ENCODE results near the gene HEBP1.

HEBP1 gene

GRCh38 chr12:13027032-13027431 is 27.0 kb upstream of the HEBP1 start:
- no peaks in the 10 kb centered on the region for H3K4me1 ChIP-seq
- TF ChIP-seq, protein P1, sequence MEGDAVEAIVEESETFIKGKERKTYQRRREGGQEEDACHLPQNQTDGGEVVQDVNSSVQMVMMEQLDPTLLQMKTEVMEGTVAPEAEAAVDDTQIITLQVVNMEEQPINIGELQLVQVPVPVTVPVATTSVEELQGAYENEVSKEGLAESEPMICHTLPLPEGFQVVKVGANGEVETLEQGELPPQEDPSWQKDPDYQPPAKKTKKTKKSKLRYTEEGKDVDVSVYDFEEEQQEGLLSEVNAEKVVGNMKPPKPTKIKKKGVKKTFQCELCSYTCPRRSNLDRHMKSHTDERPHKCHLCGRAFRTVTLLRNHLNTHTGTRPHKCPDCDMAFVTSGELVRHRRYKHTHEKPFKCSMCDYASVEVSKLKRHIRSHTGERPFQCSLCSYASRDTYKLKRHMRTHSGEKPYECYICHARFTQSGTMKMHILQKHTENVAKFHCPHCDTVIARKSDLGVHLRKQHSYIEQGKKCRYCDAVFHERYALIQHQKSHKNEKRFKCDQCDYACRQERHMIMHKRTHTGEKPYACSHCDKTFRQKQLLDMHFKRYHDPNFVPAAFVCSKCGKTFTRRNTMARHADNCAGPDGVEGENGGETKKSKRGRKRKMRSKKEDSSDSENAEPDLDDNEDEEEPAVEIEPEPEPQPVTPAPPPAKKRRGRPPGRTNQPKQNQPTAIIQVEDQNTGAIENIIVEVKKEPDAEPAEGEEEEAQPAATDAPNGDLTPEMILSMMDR (IDR thresholded peaks at IDR 0.05) = no peak
- H2AFZ ChIP-seq = no peak overlapping the region
- no peaks in the 10 kb centered on the region for H3K9me3 ChIP-seq (ENCODE audit: control insufficient read depth, low read length)
- H3K79me2 ChIP-seq = no peaks in the 10 kb centered on the region
- no peak overlapping the region for H3K4me2 ChIP-seq (ENCODE audit: low read length)
- no peak overlapping the region for H3K27ac ChIP-seq
- no peak overlapping the region for H3K9ac ChIP-seq
- no peak overlapping the region for H3K4me3 ChIP-seq (ENCODE audit: low read depth, low read length)
- no peaks in the 10 kb centered on the region for H3K36me3 ChIP-seq (ENCODE audit: control insufficient read depth, insufficient read depth, low read length)
- no peaks in the 10 kb centered on the region for H3K27me3 ChIP-seq (ENCODE audit: control insufficient read depth, insufficient read depth, low read length)

DNA sequence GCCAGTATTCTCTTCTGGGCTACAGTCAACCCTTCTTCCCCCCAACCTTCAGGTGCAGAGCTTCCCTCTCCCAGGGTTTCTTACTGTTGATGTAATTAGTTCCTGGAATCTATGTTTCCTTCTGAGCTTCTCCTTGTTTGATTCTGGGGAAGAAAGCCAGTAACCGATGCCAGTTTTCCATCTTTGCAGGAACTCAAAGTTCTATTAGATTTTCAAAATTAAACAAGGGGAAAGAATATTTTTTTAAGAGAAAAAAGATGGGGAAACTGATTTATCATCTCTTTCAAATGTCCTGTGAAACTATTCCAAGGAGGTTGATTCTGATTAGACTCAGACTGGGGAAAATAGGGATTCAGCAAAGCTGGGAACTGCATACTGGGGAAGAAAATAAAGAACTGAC is 26.2 kb upstream of the HEBP1 start:
- no peak overlapping the region for H3K27ac ChIP-seq
- H3K4me3 ChIP-seq (ENCODE audit: low read depth, low read length) = no peak overlapping the region
- no peak overlapping the region for H3K4me2 ChIP-seq (ENCODE audit: low read length)
- no peaks in the 10 kb centered on the region for H3K79me2 ChIP-seq
- no peak overlapping the region for H2AFZ ChIP-seq
- H3K36me3 ChIP-seq (ENCODE audit: control insufficient read depth, insufficient read depth, low read length) = no peaks in the 10 kb centered on the region
- no peak overlapping the region for H3K9ac ChIP-seq
- no peaks in the 10 kb centered on the region for H3K4me1 ChIP-seq
- H3K9me3 ChIP-seq (ENCODE audit: control insufficient read depth, low read length) = no peaks in the 10 kb centered on the region
- H3K27me3 ChIP-seq (ENCODE audit: control insufficient read depth, insufficient read depth, low read length) = no peaks in the 10 kb centered on the region
- TF ChIP-seq, protein P1 (IDR thresholded peaks at IDR 0.05) = no peak

GRCh38 chr12:13024531-13024916 is 24.5 kb upstream of the HEBP1 start:
- no peaks in the 10 kb centered on the region for H3K36me3 ChIP-seq (ENCODE audit: control insufficient read depth, insufficient read depth, low read length)
- H3K4me1 ChIP-seq = no peaks in the 10 kb centered on the region
- H3K79me2 ChIP-seq = no peaks in the 10 kb centered on the region
- no peaks in the 10 kb centered on the region for H3K27me3 ChIP-seq (ENCODE audit: control insufficient read depth, insufficient read depth, low read length)
- no peak overlapping the region for H3K27ac ChIP-seq
- H3K9ac ChIP-seq = no peak overlapping the region
- no peak overlapping the region for H2AFZ ChIP-seq
- H3K9me3 ChIP-seq (ENCODE audit: control insufficient read depth, low read length) = no peaks in the 10 kb centered on the region
- TF ChIP-seq, protein P1 (IDR thresholded peaks at IDR 0.05) = no peak
- no peak overlapping the region for H3K4me3 ChIP-seq (ENCODE audit: low read depth, low read length)
- H3K4me2 ChIP-seq (ENCODE audit: low read length) = no peak overlapping the region

- Histone ChIP-seq H3K27me3 (ENCODE audit: control insufficient read depth, insufficient read depth, low read length) (no peaks in the 10 kb centered on the region), H3K9me3 (ENCODE audit: control insufficient read depth, low read length) (no peaks in the 10 kb centered on the region), H3K4me2 (ENCODE audit: low read length) (no peak overlapping the region), H2AFZ (no peak overlapping the region), H3K9ac (no peak overlapping the region), H3K4me3 (ENCODE audit: low read depth, low read length) (no peak overlapping the region), H3K36me3 (ENCODE audit: control insufficient read depth, insufficient read depth, low read length) (no peaks in the 10 kb centered on the region), H3K4me1 (no peaks in the 10 kb centered on the region), H3K79me2 (no peaks in the 10 kb centered on the region), H3K27ac (no peak overlapping the region)
- TF ChIP-seq, protein P1 (IDR thresholded peaks at IDR 0.05) = no peak
Observed at GRCh38 chr12:13023811-13024530, 23.9 kb upstream of the HEBP1 start.

DNA sequence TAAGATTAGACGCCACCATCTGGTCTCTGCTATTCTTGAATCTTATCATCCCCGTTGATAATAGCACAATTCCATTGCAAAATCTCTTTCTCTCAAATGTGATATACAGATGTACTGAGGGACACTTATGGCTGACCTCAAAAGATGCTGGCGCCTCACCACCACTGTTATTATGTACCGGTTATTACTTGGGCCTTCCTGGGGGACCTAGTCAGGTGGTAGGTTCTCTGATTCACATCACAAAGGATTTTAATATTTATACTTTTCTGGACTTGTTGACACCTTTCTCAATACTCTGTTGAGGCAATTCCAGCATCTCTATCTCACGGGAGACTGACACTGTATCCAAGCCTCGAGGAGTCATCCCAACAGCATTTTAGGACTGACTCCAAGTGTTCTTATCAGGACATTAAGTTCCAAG is 22.8 kb upstream of the HEBP1 start:
- no peak overlapping the region for H3K27ac ChIP-seq
- H3K27me3 ChIP-seq (ENCODE audit: control insufficient read depth, insufficient read depth, low read length) = no peaks in the 10 kb centered on the region
- no peaks in the 10 kb centered on the region for H3K36me3 ChIP-seq (ENCODE audit: control insufficient read depth, insufficient read depth, low read length)
- H3K79me2 ChIP-seq = no peaks in the 10 kb centered on the region
- no peaks in the 10 kb centered on the region for H3K9me3 ChIP-seq (ENCODE audit: control insufficient read depth, low read length)
- H3K4me1 ChIP-seq = no peaks in the 10 kb centered on the region
- H3K9ac ChIP-seq = no peak overlapping the region
- H2AFZ ChIP-seq = no peak overlapping the region
- no peak overlapping the region for H3K4me3 ChIP-seq (ENCODE audit: low read depth, low read length)
- TF ChIP-seq, protein P1 (IDR thresholded peaks at IDR 0.05) = no peak
- no peak overlapping the region for H3K4me2 ChIP-seq (ENCODE audit: low read length)

Data from parathyroid adenoma (tissue), 2 donors.